H1 (cell line): ENCODE data around the gene UTP20. TPM values are rescaled to one million over a fixed set of nuclear protein-coding genes. Genes with fewer than 3 reads are reported as not detected.

Experiments
- CTCF ChIA-PET: fragments of 300-600 bp; sonication (Branson Sonifier 250); formaldehyde crosslinking; loops from one replicate; lab custom pipeline; 2021; ENCODE audit not compliant: partially characterized antibody; lab: Charles Lee
- POLR2A ChIA-PET: fragments of 300-600 bp; sonication (Branson Sonifier 250); formaldehyde crosslinking; loops from one replicate; lab custom pipeline; 2021; ENCODE audit warnings: inconsistent platforms; ENCODE audit not compliant: partially characterized antibody; lab: Charles Lee
- DNase-seq, 2 experiments: peaks; one replicate each; pipeline versions ENCODE4 v3.0.0 to v3.0.0-alpha.2; 2010 to 2022; ENCODE audit warnings: low spot score in 2 of 2, low read depth in 1 of 2, mixed read lengths in 1 of 2
- FAIRE-seq: peaks from 2 replicates; lab custom pipeline; 2011; peaks lifted over from hg19 to GRCh38; lab: Jason Lieb, UNC
- H2AFZ ChIP-seq: 2 replicates; pipeline ENCODE4 v1.8.1; 2012; ENCODE audit warnings: low read length, inconsistent platforms
- H2AK5ac ChIP-seq: 2 replicates; pipeline ENCODE4 v1.6.1; 2013; ENCODE audit warnings: low read depth, low read length
- H2BK120ac ChIP-seq: replicated peaks from 2 replicates; pipeline ENCODE3; 2013; ENCODE audit warnings: low read depth, low read length, inconsistent platforms
- H2BK12ac ChIP-seq: 2 replicates; pipeline ENCODE4 v1.6.1; 2013; ENCODE audit warnings: low read depth, low read length
- H2BK15ac ChIP-seq: 2 replicates; pipeline ENCODE4 v1.6.1; 2013; ENCODE audit warnings: low read length
- H2BK20ac ChIP-seq: 2 replicates; pipeline ENCODE4 v1.6.1; 2013; ENCODE audit warnings: low read length
- H2BK5ac ChIP-seq: 2 replicates; pipeline ENCODE4 v1.6.1; 2013; ENCODE audit warnings: low read depth, low read length
- H3K14ac ChIP-seq: 2 replicates; pipeline ENCODE4 v1.6.1; 2013; ENCODE audit warnings: inconsistent platforms; ENCODE audit not compliant: insufficient read length
- H3K18ac ChIP-seq: 2 replicates; pipeline ENCODE4 v1.6.1; 2013; ENCODE audit warnings: low read length; ENCODE audit errors: extremely low read depth
- H3K23ac ChIP-seq: 2 replicates; pipeline ENCODE4 v1.6.1; 2013; ENCODE audit warnings: inconsistent platforms; ENCODE audit not compliant: insufficient read length
- H3K23me2 ChIP-seq: 2 replicates; pipeline ENCODE4 v1.6.1; 2013; ENCODE audit warnings: low read depth, low read length
- H3K27ac ChIP-seq: 2 replicates; pipeline ENCODE4 v1.6.1; 2011; ENCODE audit warnings: low read depth, low read length, inconsistent platforms
- H3K27me3 ChIP-seq, 4 experiments: replicated peaks in 1 of 4; 1 replicate in 1 of 4; 2 replicates in 3 of 4; pipeline versions ENCODE4 v1.6.1 to v1.8.1; 2011 to 2013; ENCODE audit warnings: low read length in 3 of 4, mild to moderate bottlenecking in 3 of 4, inconsistent platforms in 2 of 4, mixed read lengths in 2 of 4, moderate library complexity in 1 of 4; ENCODE audit not compliant: control insufficient read depth in 3 of 4, insufficient read depth in 3 of 4; ENCODE audit errors: extremely low read depth in 1 of 4
- H3K36me3 ChIP-seq, 4 experiments: 2 replicates each; pipeline versions ENCODE4 v1.6.1 to v1.8.1; 2011 to 2013; ENCODE audit warnings: mild to moderate bottlenecking in 4 of 4, low read length in 3 of 4, moderate library complexity in 2 of 4, control low read depth in 1 of 4, inconsistent platforms in 1 of 4; ENCODE audit not compliant: insufficient read depth in 4 of 4, control insufficient read depth in 2 of 4
- H3K4ac ChIP-seq: replicated peaks from 2 replicates; pipeline ENCODE3; 2013; ENCODE audit warnings: low read length, low read depth, mixed read lengths, inconsistent platforms; ENCODE audit not compliant: insufficient read length
- H3K4me1 ChIP-seq, 4 experiments: replicated peaks in 1 of 4; 1 replicate in 1 of 4; 2 replicates in 3 of 4; pipeline versions ENCODE4 v1.6.1 to v1.8.1; 2011 to 2013; ENCODE audit warnings: low read length in 3 of 4, inconsistent platforms in 2 of 4, mixed read lengths in 1 of 4; ENCODE audit not compliant: insufficient read depth in 4 of 4, control insufficient read depth in 3 of 4
- H3K4me2 ChIP-seq, 2 experiments: 2 replicates each; pipeline versions ENCODE4 v1.6.1 to v1.8.1; 2011 to 2013; ENCODE audit warnings: low read depth in 2 of 2, low read length in 2 of 2, control low read depth in 1 of 2, inconsistent platforms in 1 of 2, mild to moderate bottlenecking in 1 of 2; ENCODE audit not compliant: insufficient read depth in 1 of 2
- H3K4me3 ChIP-seq, 4 experiments: fragments of 200-600, 300-600 bp in 1 of 4; sonication (generic), shearing (Covaris generic), sonication (Bioruptor Twin) in 1 of 4; 2 replicates each; pipeline versions ENCODE4 v1.5.1 to v1.8.1; 2011 to 2016; ENCODE audit warnings: low read length in 4 of 4, low read depth in 3 of 4, control low read depth in 2 of 4, inconsistent platforms in 2 of 4, mild to moderate bottlenecking in 2 of 4, mixed read lengths in 1 of 4, moderate library complexity in 1 of 4; ENCODE audit not compliant: insufficient read depth in 2 of 4; ENCODE audit errors: extremely low read depth in 1 of 4
- H3K56ac ChIP-seq: replicated peaks from 2 replicates; pipeline ENCODE3; 2013; ENCODE audit warnings: low read depth, mild to moderate bottlenecking, mixed read lengths, low read length, inconsistent platforms; ENCODE audit not compliant: insufficient read length
- H3K79me1 ChIP-seq: 2 replicates; pipeline ENCODE4 v1.6.1; 2013; ENCODE audit warnings: low read depth, low read length, control low read depth
- H3K79me2 ChIP-seq, 2 experiments: 2 replicates each; pipeline versions ENCODE4 v1.6.1 to v1.8.1; 2012 to 2013; ENCODE audit warnings: low read length in 2 of 2, mild to moderate bottlenecking in 2 of 2, inconsistent platforms in 1 of 2; ENCODE audit not compliant: insufficient read depth in 2 of 2, control insufficient read depth in 1 of 2
- H3K9ac ChIP-seq, 4 experiments: replicated peaks in 1 of 4; 1 replicate in 1 of 4; 2 replicates in 3 of 4; pipeline versions ENCODE4 v1.6.1 to v1.8.1; 2011 to 2013; ENCODE audit warnings: low read depth in 3 of 4, low read length in 3 of 4, control low read depth in 2 of 4, mild to moderate bottlenecking in 2 of 4, moderate library complexity in 2 of 4, inconsistent platforms in 1 of 4; ENCODE audit errors: extremely low read depth in 1 of 4
- H3K9me3 ChIP-seq, 2 experiments: 2 replicates each; pipeline versions ENCODE4 v1.6.1 to v1.8.1; 2012 to 2013; ENCODE audit warnings: mild to moderate bottlenecking in 2 of 2, moderate library complexity in 2 of 2, control low read depth in 1 of 2, inconsistent platforms in 1 of 2, low read depth in 1 of 2, low read length in 1 of 2, mixed read lengths in 1 of 2; ENCODE audit not compliant: insufficient read depth in 2 of 2
- H4K20me1 ChIP-seq, 2 experiments: replicated peaks in 1 of 2; 2 replicates each; pipeline versions ENCODE3 to v1.8.1; 2011 to 2013; ENCODE audit warnings: inconsistent platforms in 2 of 2, low read length in 2 of 2, mild to moderate bottlenecking in 1 of 2; ENCODE audit not compliant: insufficient read depth in 2 of 2, control insufficient read depth in 1 of 2
- H4K5ac ChIP-seq: 2 replicates; pipeline ENCODE4 v1.6.1; 2013; ENCODE audit warnings: low read length, low read depth, mixed read lengths, inconsistent platforms; ENCODE audit not compliant: insufficient read length
- H4K8ac ChIP-seq: 2 replicates; pipeline ENCODE4 v1.8.0; 2013; ENCODE audit warnings: mild to moderate bottlenecking, moderate library complexity, low read length, inconsistent platforms; ENCODE audit not compliant: insufficient read depth; ENCODE audit errors: extremely low read depth
- H4K91ac ChIP-seq: replicated peaks from 2 replicates; pipeline ENCODE3; 2013; ENCODE audit warnings: low read length, mixed read lengths, inconsistent platforms; ENCODE audit not compliant: insufficient read length
- CEBPB ChIP-seq: IDR thresholded peaks from 2 replicates; pipeline ENCODE4 v1.6.1; 2012; ENCODE audit warnings: low read depth, low read length
- NANOG ChIP-seq: IDR thresholded peaks from 2 replicates; pipeline ENCODE4 v1.6.1; 2011; ENCODE audit warnings: low read length, low read depth, mild to moderate bottlenecking, inconsistent platforms; ENCODE audit not compliant: insufficient read depth, poor library complexity, severe bottlenecking
- NRF1 ChIP-seq: IDR thresholded peaks from 2 replicates; pipeline ENCODE4 v1.6.1; 2011; ENCODE audit warnings: mild to moderate bottlenecking, low read depth, low read length, improper control_type of control experiment
- PHF8 ChIP-seq: fragments of 200-600 bp; sonication (generic); conservative IDR thresholded peaks from 2 replicates; pipeline ENCODE4 v1.7.1; 2012; ENCODE audit warnings: low read depth, mild to moderate bottlenecking, inconsistent platforms, low read length, moderate library complexity
- POLR2AphosphoS5 ChIP-seq: IDR thresholded peaks from 2 replicates; pipeline ENCODE4 v1.6.1; 2011; ENCODE audit warnings: low read depth, low read length
- SP1 ChIP-seq: IDR thresholded peaks from 2 replicates; pipeline ENCODE4 v1.6.1; 2011; ENCODE audit warnings: low read depth, low read length
- SP2 ChIP-seq: IDR thresholded peaks from 2 replicates; pipeline ENCODE4 v1.6.1; 2012; ENCODE audit warnings: mild to moderate bottlenecking, low read length, inconsistent platforms
- TCF12 ChIP-seq: IDR thresholded peaks from 2 replicates; pipeline ENCODE4 v1.6.1; 2011; ENCODE audit warnings: low read depth, mild to moderate bottlenecking, low read length
- polyA plus RNA-seq, 7 experiments: library from polyadenylated mRNA; depleted of rRNA in 3 of 7; stranded (reverse) in 5 of 7; unstranded in 2 of 7; fragments of >200 nt in 5 of 7; fragments of 200-250 nt in 2 of 7; gene quantifications; 1 replicate in 5 of 7; 2 replicates in 1 of 7; 4 replicates in 1 of 7; pipeline versions ENCODE4 v1.2.1 to v1.2.3, GENCODE V29; 2011 to 2013; ENCODE audit warnings: missing spikeins in 2 of 7, mixed read lengths in 2 of 7
- total RNA-seq: library from RNA; stranded (reverse); fragmentation: NEBNext Ultra II Directional; extraction: Animal tissue kit (Norgen Biotek cat#: 25700); gene quantifications from 2 replicates; pipeline ENCODE4 v1.2.1, GENCODE V29; 2021
- TF ChIP-seq, protein P1 (sequence below): IDR thresholded peaks from 2 replicates; pipeline ENCODE4 v1.6.1; 2012; ENCODE audit warnings: low read length, inconsistent platforms

UTP20 gene
- total and polyA plus RNA-seq, 2 of the 8 experiments (the other 6 are each of a cell fraction or from before 2014, with no cell fraction given), result 8.5 to 48.4 TPM

DNA sequence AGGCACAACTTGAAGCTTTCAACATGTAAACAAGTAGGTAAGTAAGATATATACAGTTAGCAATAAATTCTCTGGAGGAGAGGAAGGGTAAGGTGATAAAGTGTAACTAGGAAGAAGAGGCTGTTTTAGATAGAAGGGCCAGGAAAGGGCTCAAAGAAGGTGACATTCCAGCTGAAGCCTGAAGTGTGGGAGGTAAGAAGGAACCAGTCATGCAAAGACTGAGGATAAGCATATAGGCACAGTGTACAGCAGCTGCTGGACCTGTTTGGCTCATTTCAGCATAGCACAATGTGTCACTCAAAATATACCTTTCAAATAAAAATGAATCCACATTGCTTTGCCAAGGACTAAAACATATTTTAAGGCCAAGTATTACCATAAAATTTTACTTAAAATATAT is 156.2 kb downstream of the UTP20 start:
- Histone ChIP-seq H3K27ac (no peak overlapping the region), H3K18ac (no peak overlapping the region), H4K5ac (no peak overlapping the region), H4K8ac (no peak overlapping the region), H3K4me1 (no peaks in the 10 kb centered on the region), H3K9ac (no peak overlapping the region), H2BK120ac (no peak overlapping the region), H3K79me1 (no peaks in the 10 kb centered on the region), H2BK5ac (no peak overlapping the region), H4K91ac (no peak overlapping the region), H4K20me1 (no peaks in the 10 kb centered on the region), H3K36me3 (no peaks in the 10 kb centered on the region), H2AK5ac (no peak overlapping the region), H3K56ac (no peak overlapping the region), H3K79me2 (no peaks in the 10 kb centered on the region), H3K9me3 (no peaks in the 10 kb centered on the region), H3K14ac (no peak overlapping the region), H3K23ac (no peak overlapping the region), H2BK12ac (no peak overlapping the region), H3K4me3 (no peak overlapping the region), H3K23me2 (no peaks in the 10 kb centered on the region), H2AFZ (no peak overlapping the region), H2BK20ac (no peak overlapping the region), H3K4me2 (no peak overlapping the region), H3K4ac (no peak overlapping the region), H2BK15ac (no peak overlapping the region), H3K27me3 (no peaks in the 10 kb centered on the region)
- TF ChIP-seq CEBPB, result no peak
- TF ChIP-seq TCF12, result no peak
- TF ChIP-seq, protein P1, sequence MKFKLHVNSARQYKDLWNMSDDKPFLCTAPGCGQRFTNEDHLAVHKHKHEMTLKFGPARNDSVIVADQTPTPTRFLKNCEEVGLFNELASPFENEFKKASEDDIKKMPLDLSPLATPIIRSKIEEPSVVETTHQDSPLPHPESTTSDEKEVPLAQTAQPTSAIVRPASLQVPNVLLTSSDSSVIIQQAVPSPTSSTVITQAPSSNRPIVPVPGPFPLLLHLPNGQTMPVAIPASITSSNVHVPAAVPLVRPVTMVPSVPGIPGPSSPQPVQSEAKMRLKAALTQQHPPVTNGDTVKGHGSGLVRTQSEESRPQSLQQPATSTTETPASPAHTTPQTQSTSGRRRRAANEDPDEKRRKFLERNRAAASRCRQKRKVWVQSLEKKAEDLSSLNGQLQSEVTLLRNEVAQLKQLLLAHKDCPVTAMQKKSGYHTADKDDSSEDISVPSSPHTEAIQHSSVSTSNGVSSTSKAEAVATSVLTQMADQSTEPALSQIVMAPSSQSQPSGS, result no peak
- TF ChIP-seq NANOG, result no peak
- TF ChIP-seq SP1, result no peak
- TF ChIP-seq SP2, result no peak
- no peak for TF ChIP-seq PHF8
- TF ChIP-seq POLR2AphosphoS5, result no peak
- TF ChIP-seq NRF1, result no peak
- POLR2A ChIA-PET, result no interaction called here
- CTCF ChIA-PET, result no interaction called here
- DNase-seq, result no peak
- FAIRE-seq, result no peak
